Fibroblast of lung (primary cell): ENCODE measurements around the gene LAMA4. TPM values are rescaled to one million over a fixed set of nuclear protein-coding genes. Genes with fewer than 3 reads are reported as not detected.

Experiments
- DNase-seq, 2 donors: peaks; one replicate each; pipeline versions ENCODE4 v3.0.0 to v3.0.0-alpha.2; 2010; ENCODE audit warnings: low read depth in 2 of 2
- H2AFZ ChIP-seq: 2 replicates; pipeline ENCODE4 v1.5.1; 2012; ENCODE audit warnings: low read length, control low read depth, inconsistent platforms
- H3K27ac ChIP-seq: 2 replicates; pipeline ENCODE4 v1.5.1; 2011; ENCODE audit warnings: low read length, control low read depth; ENCODE audit not compliant: insufficient read depth
- H3K27me3 ChIP-seq: 2 replicates; pipeline ENCODE4 v1.5.1; 2011; ENCODE audit warnings: mild to moderate bottlenecking, low read length; ENCODE audit not compliant: control insufficient read depth, insufficient read depth
- H3K36me3 ChIP-seq: 2 replicates; pipeline ENCODE4 v1.5.1; 2011; ENCODE audit warnings: low read length; ENCODE audit not compliant: control insufficient read depth, insufficient read depth
- H3K4me1 ChIP-seq: 2 replicates; pipeline ENCODE4 v1.5.1; 2011; ENCODE audit warnings: low read length; ENCODE audit not compliant: control insufficient read depth, insufficient read depth; ENCODE audit errors: extremely low read depth
- H3K4me2 ChIP-seq: 2 replicates; pipeline ENCODE4 v1.5.1; 2011; ENCODE audit warnings: low read length, control low read depth; ENCODE audit not compliant: insufficient read depth; ENCODE audit errors: extremely low read depth
- H3K4me3 ChIP-seq, 4 experiments: fragments of 200-600 bp in 1 of 4; sonication (generic) in 1 of 4; replicated peaks in 1 of 4; 2 replicates each; pipeline ENCODE4 v1.5.1; 2011 to 2016; ENCODE audit warnings: low read length in 4 of 4, low read depth in 3 of 4, mild to moderate bottlenecking in 3 of 4, control low read depth in 2 of 4, inconsistent platforms in 1 of 4, mixed read lengths in 1 of 4; ENCODE audit not compliant: insufficient read depth in 1 of 4; ENCODE audit errors: control extremely low read depth in 1 of 4
- H3K79me2 ChIP-seq: 2 replicates; pipeline ENCODE4 v1.5.1; 2012; ENCODE audit warnings: mild to moderate bottlenecking, low read length, inconsistent platforms; ENCODE audit not compliant: control insufficient read depth, insufficient read depth
- H3K9ac ChIP-seq: 2 replicates; pipeline ENCODE4 v1.5.1; 2011; ENCODE audit warnings: mild to moderate bottlenecking, low read length, control low read depth; ENCODE audit not compliant: insufficient read depth
- H3K9me3 ChIP-seq: 2 replicates; pipeline ENCODE4 v1.5.1; 2012; ENCODE audit warnings: low read depth, low read length; ENCODE audit not compliant: control insufficient read depth, insufficient read depth
- H4K20me1 ChIP-seq: 2 replicates; pipeline ENCODE4 v1.5.1; 2011; ENCODE audit warnings: low read length; ENCODE audit not compliant: control insufficient read depth, insufficient read depth; ENCODE audit errors: extremely low read depth
- EZH2 ChIP-seq: IDR thresholded peaks from 2 replicates; pipeline ENCODE4 v1.5.1; 2012; ENCODE audit warnings: low read length, control low read depth, mild to moderate bottlenecking; ENCODE audit errors: missing control alignments
- polyA plus RNA-seq, 2 donors: library from polyadenylated mRNA; depleted of rRNA in 1 of 2; stranded (reverse) in 1 of 2; unstranded in 1 of 2; fragments of >200 nt; gene quantifications; 2 replicates each; pipeline ENCODE4 v1.2.1, GENCODE V29; 2011 to 2012; ENCODE audit warnings: missing spikeins in 1 of 2
- total RNA-seq: library from RNA; depleted of rRNA; stranded (reverse); fragments of >200 nt; gene quantifications from 2 replicates; pipeline ENCODE4 v1.2.1, GENCODE V29; 2014
- TF ChIP-seq, protein P1 (sequence below), 2 donors: IDR thresholded peaks in 1 of 2; conservative IDR thresholded peaks in 1 of 2; 1 replicate in 1 of 2; 2 replicates in 1 of 2; pipeline ENCODE4 v1.5.1; 2011 to 2012; ENCODE audit warnings: low read length in 2 of 2, control low read depth in 1 of 2, inconsistent platforms in 1 of 2, low read depth in 1 of 2, mild to moderate bottlenecking in 1 of 2

LAMA4 gene
- total and polyA plus RNA-seq, 2 donors (not counting 1 experiment from before 2014, with no cell fraction given) = 636 to 662 TPM

DNA sequence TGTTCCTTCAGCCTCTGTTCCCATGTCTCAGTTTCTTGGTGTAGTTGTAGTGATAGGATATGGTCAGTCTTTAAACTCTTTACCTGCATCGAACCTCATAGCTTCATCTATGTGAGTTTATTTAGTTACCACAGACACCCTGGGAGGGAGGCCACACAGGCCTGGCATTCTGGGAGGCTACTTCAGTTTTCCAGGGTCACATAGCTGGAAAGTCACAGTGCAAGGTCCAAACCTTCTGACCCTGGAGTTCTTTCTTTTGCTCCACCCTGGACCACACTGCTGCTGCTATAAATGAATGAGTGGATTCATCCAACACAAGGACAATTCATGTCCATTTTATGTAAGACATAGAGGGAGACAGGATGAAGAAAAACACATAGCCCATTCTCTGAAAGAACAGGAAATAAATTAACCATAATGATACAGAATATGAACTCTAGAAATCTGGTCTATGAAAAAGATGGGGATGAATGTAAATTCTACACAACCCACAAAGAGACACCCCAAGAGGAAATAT is 60.8 kb downstream of the LAMA4 start:
- Histone ChIP-seq H3K4me2 (no peak overlapping the region), H3K9me3 (no peaks in the 10 kb centered on the region), H3K4me1 (peaks cover 8% of the 10 kb centered on the region), H3K36me3 (peaks cover 10% of the 10 kb centered on the region), H2AFZ (no peak overlapping the region), H3K79me2 (no peaks in the 10 kb centered on the region), H3K27me3 (no peaks in the 10 kb centered on the region), H3K4me3 (no peak overlapping the region), H3K9ac (no peak overlapping the region), H4K20me1 (no peaks in the 10 kb centered on the region), H3K27ac (no peak overlapping the region)
- DNase-seq = no peak
- TF ChIP-seq, protein P1, sequence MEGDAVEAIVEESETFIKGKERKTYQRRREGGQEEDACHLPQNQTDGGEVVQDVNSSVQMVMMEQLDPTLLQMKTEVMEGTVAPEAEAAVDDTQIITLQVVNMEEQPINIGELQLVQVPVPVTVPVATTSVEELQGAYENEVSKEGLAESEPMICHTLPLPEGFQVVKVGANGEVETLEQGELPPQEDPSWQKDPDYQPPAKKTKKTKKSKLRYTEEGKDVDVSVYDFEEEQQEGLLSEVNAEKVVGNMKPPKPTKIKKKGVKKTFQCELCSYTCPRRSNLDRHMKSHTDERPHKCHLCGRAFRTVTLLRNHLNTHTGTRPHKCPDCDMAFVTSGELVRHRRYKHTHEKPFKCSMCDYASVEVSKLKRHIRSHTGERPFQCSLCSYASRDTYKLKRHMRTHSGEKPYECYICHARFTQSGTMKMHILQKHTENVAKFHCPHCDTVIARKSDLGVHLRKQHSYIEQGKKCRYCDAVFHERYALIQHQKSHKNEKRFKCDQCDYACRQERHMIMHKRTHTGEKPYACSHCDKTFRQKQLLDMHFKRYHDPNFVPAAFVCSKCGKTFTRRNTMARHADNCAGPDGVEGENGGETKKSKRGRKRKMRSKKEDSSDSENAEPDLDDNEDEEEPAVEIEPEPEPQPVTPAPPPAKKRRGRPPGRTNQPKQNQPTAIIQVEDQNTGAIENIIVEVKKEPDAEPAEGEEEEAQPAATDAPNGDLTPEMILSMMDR (conservative IDR thresholded peaks at IDR 0.05 in 1 of 2, IDR thresholded peaks at IDR 0.05 in 1 of 2; ENCODE audit: low read depth in 1 of 2, low read length in 2 of 2) = no peak
- no peak for TF ChIP-seq EZH2

DNA sequence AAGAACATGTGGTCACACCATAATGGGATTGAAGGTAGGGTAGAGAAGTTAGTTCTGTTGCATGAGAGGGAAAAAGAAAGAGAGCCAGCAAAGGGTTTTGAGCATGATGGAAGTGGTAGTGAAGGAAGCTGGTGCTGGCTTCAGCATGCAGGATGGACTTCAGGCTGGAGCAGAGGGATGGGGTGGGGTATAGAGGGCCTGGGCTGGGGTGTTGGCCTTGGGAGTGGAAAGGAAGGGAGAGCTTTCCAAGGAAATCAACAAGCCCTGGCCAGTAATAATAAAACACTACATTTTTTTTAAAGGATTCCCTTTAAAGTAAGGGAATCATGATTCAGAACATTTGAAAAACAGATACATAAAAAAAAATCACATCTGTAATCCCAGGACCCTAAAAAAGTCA is 61.2 kb downstream of the LAMA4 start:
- no peaks in the 10 kb centered on the region for H3K27me3 ChIP-seq
- H3K4me2 ChIP-seq = no peak overlapping the region
- H3K27ac ChIP-seq = no peak overlapping the region
- H3K36me3 ChIP-seq = peaks cover 12% of the 10 kb centered on the region
- H4K20me1 ChIP-seq = no peaks in the 10 kb centered on the region
- H3K4me1 ChIP-seq = peaks cover 8% of the 10 kb centered on the region
- TF ChIP-seq, protein P1 (conservative IDR thresholded peaks at IDR 0.05 in 1 of 2, IDR thresholded peaks at IDR 0.05 in 1 of 2; ENCODE audit: low read depth in 1 of 2, low read length in 2 of 2) = no peak
- H3K79me2 ChIP-seq = no peaks in the 10 kb centered on the region
- H3K4me3 ChIP-seq = no peak overlapping the region
- H3K9ac ChIP-seq = no peak overlapping the region
- no peak overlapping the region for H2AFZ ChIP-seq
- DNase-seq = no peak
- H3K9me3 ChIP-seq = no peaks in the 10 kb centered on the region

DNA sequence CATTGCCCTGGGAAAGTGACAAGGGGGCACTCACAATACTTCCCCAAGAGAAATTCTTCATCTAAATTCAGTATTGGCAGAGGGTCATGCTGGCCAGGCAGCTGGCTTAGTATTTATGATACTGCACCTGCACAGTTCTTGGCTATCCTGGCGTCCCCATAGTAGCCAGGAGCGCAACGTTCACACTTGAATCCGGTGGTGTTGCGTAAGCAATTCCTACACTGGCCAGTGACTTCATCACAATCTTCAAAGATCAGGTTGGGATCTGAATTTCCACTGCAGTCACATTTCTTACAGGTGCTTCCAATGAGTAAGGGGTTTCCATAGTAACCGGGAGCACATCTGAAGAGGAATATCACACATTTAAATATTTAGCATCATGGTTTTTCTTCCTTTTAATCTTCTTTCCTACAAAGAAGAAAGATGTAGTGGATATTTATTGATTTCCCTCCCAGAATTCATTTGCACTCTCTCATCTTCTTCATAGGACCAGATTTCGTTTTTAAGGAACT is 62.8 kb downstream of the LAMA4 start:
- H3K27ac ChIP-seq = no peak overlapping the region
- no peak overlapping the region for H2AFZ ChIP-seq
- no peaks in the 10 kb centered on the region for H3K79me2 ChIP-seq
- no peak overlapping the region for H3K4me3 ChIP-seq
- no peaks in the 10 kb centered on the region for H3K27me3 ChIP-seq
- H3K4me2 ChIP-seq = no peak overlapping the region
- no peak overlapping the region for H3K9ac ChIP-seq
- no peak for DNase-seq
- peaks cover 8% of the 10 kb centered on the region for H3K4me1 ChIP-seq
- no peaks in the 10 kb centered on the region for H3K9me3 ChIP-seq
- H4K20me1 ChIP-seq = no peaks in the 10 kb centered on the region
- TF ChIP-seq EZH2 = no peak
- TF ChIP-seq, protein P1 (conservative IDR thresholded peaks at IDR 0.05 in 1 of 2, IDR thresholded peaks at IDR 0.05 in 1 of 2; ENCODE audit: low read depth in 1 of 2, low read length in 2 of 2) = no peak
- peaks cover 15% of the 10 kb centered on the region for H3K36me3 ChIP-seq
